HG02885 (cell line): ENCODE measurements around the gene MBNL1.
"Not testable (repeated sequence)": the region's sequence is repeated elsewhere in the genome, so short reads cannot be mapped to it uniquely, and the experiment has no call there.

Source experiments
- ATAC-seq: cut with Tn5 transposase; IDR thresholded peaks from one replicate; pipeline ENCODE4 v1.9.1; 2021; ENCODE audit warnings: mild to moderate bottlenecking; ENCODE audit not compliant: unreplicated experiment, poor library complexity

The MBNL1 gene

GRCh38 chr3:152315623-152316022 lies 46.9 kb downstream of the MBNL1 start:
- ATAC-seq: no peak

- no peak for ATAC-seq
Measured at GRCh38 chr3:152316318-152316717, 47.6 kb downstream of the MBNL1 start.

- no peak for ATAC-seq
Measured at GRCh38 chr3:152317184-152317583, 48.5 kb downstream of the MBNL1 start.

- ATAC-seq: no peak
Measured at GRCh38 chr3:152317956-152318355, 49.2 kb downstream of the MBNL1 start.

GRCh38 chr3:152318512-152318911 lies 49.8 kb downstream of the MBNL1 start:
- no peak for ATAC-seq

GRCh38 chr3:152319256-152319655 lies 50.5 kb downstream of the MBNL1 start:
- ATAC-seq: no peak

GRCh38 chr3:152319831-152320617 lies 51.3 kb downstream of the MBNL1 start:
- no peak for ATAC-seq

- ATAC-seq: no peak
Measured at GRCh38 chr3:152321200-152321954, 52.6 kb downstream of the MBNL1 start.

GRCh38 chr3:152321955-152322377 lies 53.2 kb downstream of the MBNL1 start:
- no peak for ATAC-seq

- ATAC-seq: peak; percentile 71
Measured at GRCh38 chr3:152322756-152323155, 54.0 kb downstream of the MBNL1 start.

GRCh38 chr3:152323834-152324233 lies 55.1 kb downstream of the MBNL1 start:
- ATAC-seq: peak; percentile 65

GRCh38 chr3:152325136-152325535 lies 56.4 kb downstream of the MBNL1 start:
- no peak for ATAC-seq

GRCh38 chr3:152327203-152327602 lies 58.5 kb downstream of the MBNL1 start:
- no peak for ATAC-seq

- ATAC-seq: no peak
Measured at GRCh38 chr3:152328841-152329240, 60.1 kb downstream of the MBNL1 start.

GRCh38 chr3:152330559-152330958 lies 61.8 kb downstream of the MBNL1 start:
- no peak for ATAC-seq

- no peak for ATAC-seq
Measured at GRCh38 chr3:152331018-152331541, 62.4 kb downstream of the MBNL1 start.

- no peak for ATAC-seq
Measured at GRCh38 chr3:152331998-152332397, 63.3 kb downstream of the MBNL1 start.

- no peak for ATAC-seq
Measured at GRCh38 chr3:152333928-152334327, 65.2 kb downstream of the MBNL1 start.

GRCh38 chr3:152334761-152335160 lies 66.0 kb downstream of the MBNL1 start:
- ATAC-seq: no peak

- peak; percentile 41 for ATAC-seq
Measured at GRCh38 chr3:152335273-152335672, 66.5 kb downstream of the MBNL1 start.

- not testable (repeated sequence) for ATAC-seq
Measured at GRCh38 chr3:152337337-152337736, 68.6 kb downstream of the MBNL1 start.
